ENCODE data around the gene ZNF407.

DNA sequence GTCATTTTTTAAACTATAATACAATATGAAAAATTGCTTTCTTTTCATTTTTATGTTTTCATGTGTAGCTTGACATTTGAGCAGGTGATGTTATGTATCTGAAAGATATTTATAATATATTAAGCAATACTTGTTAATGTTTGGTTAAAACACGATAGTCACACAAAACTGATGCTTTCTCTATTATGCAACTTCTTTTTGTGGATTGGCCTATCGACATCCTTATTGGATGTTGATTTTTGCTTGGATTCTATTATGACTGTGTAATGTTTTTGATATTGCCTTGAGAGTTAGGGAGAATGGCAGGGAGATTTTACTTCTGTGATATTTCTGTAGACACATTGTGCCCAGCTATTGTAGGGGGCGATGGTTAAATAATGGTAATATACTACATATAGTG, 128.0 kb downstream of the ZNF407 start:
- TF ChIP-seq, protein P1, sequence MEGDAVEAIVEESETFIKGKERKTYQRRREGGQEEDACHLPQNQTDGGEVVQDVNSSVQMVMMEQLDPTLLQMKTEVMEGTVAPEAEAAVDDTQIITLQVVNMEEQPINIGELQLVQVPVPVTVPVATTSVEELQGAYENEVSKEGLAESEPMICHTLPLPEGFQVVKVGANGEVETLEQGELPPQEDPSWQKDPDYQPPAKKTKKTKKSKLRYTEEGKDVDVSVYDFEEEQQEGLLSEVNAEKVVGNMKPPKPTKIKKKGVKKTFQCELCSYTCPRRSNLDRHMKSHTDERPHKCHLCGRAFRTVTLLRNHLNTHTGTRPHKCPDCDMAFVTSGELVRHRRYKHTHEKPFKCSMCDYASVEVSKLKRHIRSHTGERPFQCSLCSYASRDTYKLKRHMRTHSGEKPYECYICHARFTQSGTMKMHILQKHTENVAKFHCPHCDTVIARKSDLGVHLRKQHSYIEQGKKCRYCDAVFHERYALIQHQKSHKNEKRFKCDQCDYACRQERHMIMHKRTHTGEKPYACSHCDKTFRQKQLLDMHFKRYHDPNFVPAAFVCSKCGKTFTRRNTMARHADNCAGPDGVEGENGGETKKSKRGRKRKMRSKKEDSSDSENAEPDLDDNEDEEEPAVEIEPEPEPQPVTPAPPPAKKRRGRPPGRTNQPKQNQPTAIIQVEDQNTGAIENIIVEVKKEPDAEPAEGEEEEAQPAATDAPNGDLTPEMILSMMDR (IDR thresholded peaks at IDR 0.05; ENCODE audit: borderline replicate concordance, extremely low read depth, low read length, poor library complexity, severe bottlenecking), result no peak
- TF ChIP-seq EZH2 (IDR thresholded peaks at IDR 0.05; ENCODE audit: borderline replicate concordance, low read depth, low read length, severe bottlenecking), result no peak

Measured in DND-41 (cell line).